Naive thymus-derived CD8-positive, alpha-beta T cell (primary cell): ENCODE measurements around the gene SLC13A3. TPM values are rescaled to one million over a fixed set of nuclear protein-coding genes. Genes with fewer than 3 reads are reported as not detected.
A peak's percentile ranks its signal among the peaks of the same experiment; 100 is the strongest.

Source experiments
- ATAC-seq, 2 donors: fragments of 150-1000 bp; cut with Tn5 transposase in 1 of 2; sonication (Bioruptor Pico), chemical (Tn5 transposase) in 1 of 2; 1 replicate in 1 of 2; 2 replicates in 1 of 2; pipeline ENCODE4 v1.10.0; 2021; ENCODE audit warnings: mild to moderate bottlenecking in 2 of 2, moderate library complexity in 2 of 2
- POLR2A ChIA-PET: fragments of 350-600 bp; sonication (Branson Sonifier 250); formaldehyde crosslinking; loops from one replicate; lab custom pipeline; 2021; ENCODE audit warnings: antibody characterized with exemption; lab: Charles Lee
- DNase-seq, 10 donors: peaks; one replicate each; pipeline versions ENCODE4 v3.0.0 to v3.0.0-alpha.2; 2020 to 2022
- H3K27ac Mint-ChIP-seq, 10 donors: one replicate each; pipeline ENCODE4 v1.8.0; 2020 to 2022; ENCODE audit warnings: mild to moderate bottlenecking in 10 of 10, mixed read lengths in 10 of 10, moderate library complexity in 4 of 10, inconsistent platforms in 1 of 10
- H3K27me3 Mint-ChIP-seq, 5 donors: one replicate each; pipeline ENCODE4 v1.8.0; 2021 to 2022; ENCODE audit warnings: mixed read lengths in 5 of 5
- H3K36me3 Mint-ChIP-seq, 3 donors: one replicate each; pipeline ENCODE4 v1.8.0; 2020 to 2022; ENCODE audit warnings: mixed read lengths in 3 of 3, mild to moderate bottlenecking in 2 of 3, inconsistent platforms in 1 of 3
- H3K4me1 Mint-ChIP-seq, 4 donors: one replicate each; pipeline ENCODE4 v1.8.0; 2021 to 2022; ENCODE audit warnings: mixed read lengths in 4 of 4
- H3K4me3 Mint-ChIP-seq, 10 donors: one replicate each; pipeline ENCODE4 v1.8.0; 2020 to 2022; ENCODE audit warnings: mild to moderate bottlenecking in 10 of 10, mixed read lengths in 10 of 10, moderate library complexity in 6 of 10, inconsistent platforms in 1 of 10
- H3K9me3 Mint-ChIP-seq, 9 donors: one replicate each; pipeline ENCODE4 v1.8.0; 2020 to 2022; ENCODE audit warnings: mixed read lengths in 9 of 9, mild to moderate bottlenecking in 3 of 9, inconsistent platforms in 1 of 9, moderate library complexity in 1 of 9
- polyA plus RNA-seq, 3 donors: library from polyadenylated mRNA; unstranded; fragments of 300-500 nt; fragmentation: Illumina TruSeq; gene quantifications; one replicate each; pipeline ENCODE4 v1.2.3, GENCODE V29; 2021
- total RNA-seq, 8 experiments: library from RNA in 2 of 8; stranded (reverse) in 2 of 8; gene quantifications; one replicate each; pipeline ENCODE4 v1.2.3 and lab custom pipeline; 2021 to 2026

Gene SLC13A3
- total and polyA plus RNA-seq, 5 experiments from 2014 or later, result 0.31 TPM; not detected in 4

DNA sequence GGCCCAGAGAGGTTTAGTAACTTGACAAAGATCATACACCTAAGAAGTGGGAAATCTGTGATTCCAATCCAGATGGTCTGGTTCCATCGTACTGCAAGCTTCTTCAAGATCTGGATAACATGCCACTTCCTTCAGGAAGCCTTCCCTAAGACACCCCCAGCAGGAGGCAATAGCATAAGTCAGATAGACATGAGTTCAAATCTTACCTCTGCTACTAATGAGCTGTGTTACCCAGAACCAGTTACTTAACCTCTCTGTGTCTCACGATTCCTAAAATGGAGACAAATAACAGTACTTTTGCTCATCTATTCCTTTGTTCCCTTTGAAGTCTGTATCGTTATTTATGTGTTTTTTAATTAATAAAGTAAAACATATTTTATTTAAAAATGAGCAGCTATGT is 78.5 kb downstream of the SLC13A3 start:
- Mint-ChIP-seq H3K9me3 (no peaks in the 10 kb centered on the region), H3K27me3 (peaks cover 2 to 10% (median 3%) of the 10 kb centered on the region in 5 donors), H3K27ac (no peak overlapping the region), H3K4me1 (no peaks in the 10 kb centered on the region), H3K36me3 (no peaks in the 10 kb centered on the region), H3K4me3 (no peak overlapping the region)
- no peak for DNase-seq
- ATAC-seq, result no peak
- POLR2A ChIA-PET, result no interaction called here

DNA sequence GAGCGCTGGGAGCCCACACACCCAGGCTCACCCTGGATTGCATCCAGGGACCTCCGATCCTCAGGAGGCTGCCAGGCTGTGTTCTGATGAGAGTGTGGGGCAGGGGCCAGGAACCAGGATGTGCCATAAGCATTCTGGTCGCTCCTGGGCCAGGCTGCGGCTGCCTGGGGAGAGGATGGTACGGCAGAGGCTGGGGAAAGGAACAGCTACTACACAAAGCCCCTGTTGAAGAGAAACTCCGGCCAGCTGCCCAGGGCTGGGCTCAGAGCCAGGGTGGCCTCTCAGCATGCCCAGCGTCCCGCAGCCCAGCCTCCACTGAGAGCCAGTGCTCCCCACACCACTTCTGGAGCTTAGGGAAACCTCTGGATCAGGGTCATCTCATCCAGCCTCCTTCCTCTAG is 79.1 kb downstream of the SLC13A3 start:
- Mint-ChIP-seq H3K4me3 (no peak overlapping the region), H3K27ac (no peak overlapping the region), H3K27me3 (peaks cover 7 to 13% (median 9%) of the 10 kb centered on the region in 5 donors), H3K4me1 (no peaks in the 10 kb centered on the region), H3K36me3 (no peaks in the 10 kb centered on the region), H3K9me3 (no peaks in the 10 kb centered on the region)
- DNase-seq (no peak), ATAC-seq (no peak)
- POLR2A ChIA-PET, result no interaction called here

DNA sequence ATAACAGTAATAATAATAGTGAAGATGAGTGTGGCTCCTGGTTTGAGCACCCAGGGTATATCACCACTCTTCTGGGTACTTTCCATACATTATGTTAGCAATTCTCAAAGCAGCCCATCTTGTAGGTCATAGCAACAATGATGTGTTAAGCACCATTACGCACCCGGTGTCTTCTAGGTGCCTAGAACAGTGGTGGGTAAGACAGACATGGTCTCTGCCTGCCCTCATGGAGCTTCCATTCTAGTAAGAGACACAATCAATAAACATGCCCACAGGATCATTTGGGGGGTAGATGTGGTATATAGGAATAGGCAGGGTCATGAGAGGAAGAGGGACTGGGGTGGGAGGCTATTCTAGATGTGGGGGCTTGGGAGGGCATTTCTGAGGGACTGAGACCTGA is 79.8 kb downstream of the SLC13A3 start:
- no peaks in the 10 kb centered on the region for H3K4me1 Mint-ChIP-seq
- H3K27me3 Mint-ChIP-seq, result peaks cover 7 to 13% (median 10%) of the 10 kb centered on the region in 5 donors
- no peak overlapping the region for H3K4me3 Mint-ChIP-seq
- no peak overlapping the region for H3K27ac Mint-ChIP-seq
- H3K9me3 Mint-ChIP-seq, result no peaks in the 10 kb centered on the region
- DNase-seq, result no peak
- POLR2A ChIA-PET, result no interaction called here
- H3K36me3 Mint-ChIP-seq, result no peaks in the 10 kb centered on the region
- no peak for ATAC-seq

DNA sequence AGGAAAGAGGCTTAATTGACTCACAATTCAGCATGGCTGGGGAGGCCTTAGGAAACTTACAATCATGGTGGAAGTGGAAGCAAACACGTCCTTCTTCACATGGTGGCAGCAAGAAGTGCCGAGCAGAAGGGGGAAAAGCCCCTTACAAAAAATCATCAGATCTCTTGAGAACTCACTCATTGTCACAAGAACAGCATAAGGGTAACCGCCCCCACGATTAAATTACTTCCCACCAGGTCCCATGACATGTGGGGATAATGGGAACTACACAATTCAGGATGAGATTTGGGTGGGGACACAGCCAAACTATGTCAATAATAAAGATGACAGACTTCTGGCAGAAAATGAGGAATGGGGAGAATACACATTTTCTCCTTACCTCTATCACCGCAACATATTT is 80.3 kb downstream of the SLC13A3 start:
- POLR2A ChIA-PET, result no interaction called here
- Mint-ChIP-seq H3K27me3 (peaks cover 7 to 17% (median 10%) of the 10 kb centered on the region in 5 donors), H3K4me3 (no peak overlapping the region), H3K9me3 (no peaks in the 10 kb centered on the region), H3K27ac (no peak overlapping the region), H3K4me1 (no peaks in the 10 kb centered on the region), H3K36me3 (no peaks in the 10 kb centered on the region)
- no peak for DNase-seq
- no peak for ATAC-seq

DNA sequence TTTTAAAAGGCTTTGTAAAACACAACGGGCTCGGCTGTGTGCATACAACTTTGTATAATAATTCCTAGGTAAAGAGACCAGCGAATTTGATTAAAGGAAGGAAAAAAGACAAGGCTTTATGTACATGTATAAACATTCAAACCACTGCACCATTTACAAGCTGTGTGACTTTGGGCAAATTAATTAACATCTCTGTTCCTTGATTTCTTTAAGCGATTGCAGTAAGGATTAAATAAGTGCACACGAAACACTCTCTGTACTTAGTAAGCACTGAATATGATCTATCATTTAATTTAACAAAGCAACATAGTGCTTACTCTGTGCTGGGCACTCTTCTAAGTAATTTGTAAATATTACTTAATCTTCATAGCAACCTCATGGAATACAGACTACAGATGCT is 81.3 kb downstream of the SLC13A3 start:
- H3K36me3 Mint-ChIP-seq, result no peaks in the 10 kb centered on the region
- H3K4me3 Mint-ChIP-seq, result no peak overlapping the region
- DNase-seq, result no peak
- H3K27me3 Mint-ChIP-seq, result peaks cover 9 to 24% (median 15%) of the 10 kb centered on the region in 5 donors
- ATAC-seq, result no peak
- H3K9me3 Mint-ChIP-seq, result no peaks in the 10 kb centered on the region
- POLR2A ChIA-PET, result no interaction called here
- H3K27ac Mint-ChIP-seq, result no peak overlapping the region
- no peaks in the 10 kb centered on the region for H3K4me1 Mint-ChIP-seq

DNA sequence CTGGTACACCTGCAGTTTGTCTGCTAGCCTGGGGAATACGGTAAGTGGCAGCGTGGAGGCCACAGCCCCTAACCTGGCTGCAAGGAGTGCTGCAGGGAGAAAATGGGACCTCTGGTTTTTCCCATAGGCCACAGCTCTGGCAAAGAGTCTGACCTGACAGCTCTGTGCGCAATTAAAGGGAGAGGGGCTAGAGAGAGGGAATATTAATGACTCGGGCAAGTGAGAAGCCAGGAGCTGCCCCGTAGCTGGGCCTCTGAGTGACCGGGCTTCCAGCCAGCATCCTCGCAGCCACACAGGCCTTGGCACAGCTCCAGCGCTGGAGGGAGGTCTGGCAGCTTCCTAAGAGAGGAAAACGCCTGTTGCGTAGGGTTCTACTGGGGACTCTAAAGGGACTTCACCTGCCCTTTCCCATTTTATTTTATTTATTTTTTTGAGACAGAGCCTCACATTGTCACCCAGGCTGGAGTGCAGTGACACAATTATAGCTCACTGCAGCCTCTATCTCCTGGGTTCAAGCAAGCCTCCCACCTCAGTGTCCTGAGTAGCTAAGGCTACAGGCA is 82.6 kb downstream of the SLC13A3 start:
- DNase-seq, result no peak
- peaks cover 9 to 23% (median 13%) of the 10 kb centered on the region in 5 donors for H3K27me3 Mint-ChIP-seq
- no peak overlapping the region for H3K27ac Mint-ChIP-seq
- POLR2A ChIA-PET, result no interaction called here
- ATAC-seq, result no peak
- H3K9me3 Mint-ChIP-seq, result no peaks in the 10 kb centered on the region
- no peaks in the 10 kb centered on the region for H3K4me1 Mint-ChIP-seq
- no peaks in the 10 kb centered on the region for H3K36me3 Mint-ChIP-seq
- H3K4me3 Mint-ChIP-seq, result no peak overlapping the region

DNA sequence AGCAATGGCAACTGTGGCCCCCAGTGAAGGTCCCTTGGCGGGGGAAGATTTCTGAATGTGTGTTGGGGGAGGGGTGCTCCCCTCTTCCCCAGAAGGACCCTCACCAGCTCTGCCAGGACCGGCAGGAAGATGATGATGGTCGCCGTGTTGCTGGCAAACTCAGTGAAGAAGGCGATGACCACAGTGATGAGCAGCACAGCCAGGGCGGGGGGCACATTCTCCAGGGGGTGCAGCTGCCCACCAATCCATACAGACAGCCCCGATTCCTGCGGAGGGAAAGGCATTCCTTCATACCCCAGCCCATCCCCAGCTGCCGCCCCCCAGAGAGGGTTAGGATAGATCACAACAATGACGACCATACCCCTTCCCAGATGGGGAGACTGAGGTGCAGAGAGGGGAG is 85.1 kb downstream of the SLC13A3 start:
- Mint-ChIP-seq H3K36me3 (no peaks in the 10 kb centered on the region), H3K4me1 (no peaks in the 10 kb centered on the region), H3K9me3 (no peaks in the 10 kb centered on the region), H3K4me3 (no peak overlapping the region), H3K27ac (no peak overlapping the region), H3K27me3 (peaks cover 7 to 23% (median 10%) of the 10 kb centered on the region in 5 donors)
- DNase-seq (no peak), ATAC-seq (no peak)
- POLR2A ChIA-PET, result no interaction called here

DNA sequence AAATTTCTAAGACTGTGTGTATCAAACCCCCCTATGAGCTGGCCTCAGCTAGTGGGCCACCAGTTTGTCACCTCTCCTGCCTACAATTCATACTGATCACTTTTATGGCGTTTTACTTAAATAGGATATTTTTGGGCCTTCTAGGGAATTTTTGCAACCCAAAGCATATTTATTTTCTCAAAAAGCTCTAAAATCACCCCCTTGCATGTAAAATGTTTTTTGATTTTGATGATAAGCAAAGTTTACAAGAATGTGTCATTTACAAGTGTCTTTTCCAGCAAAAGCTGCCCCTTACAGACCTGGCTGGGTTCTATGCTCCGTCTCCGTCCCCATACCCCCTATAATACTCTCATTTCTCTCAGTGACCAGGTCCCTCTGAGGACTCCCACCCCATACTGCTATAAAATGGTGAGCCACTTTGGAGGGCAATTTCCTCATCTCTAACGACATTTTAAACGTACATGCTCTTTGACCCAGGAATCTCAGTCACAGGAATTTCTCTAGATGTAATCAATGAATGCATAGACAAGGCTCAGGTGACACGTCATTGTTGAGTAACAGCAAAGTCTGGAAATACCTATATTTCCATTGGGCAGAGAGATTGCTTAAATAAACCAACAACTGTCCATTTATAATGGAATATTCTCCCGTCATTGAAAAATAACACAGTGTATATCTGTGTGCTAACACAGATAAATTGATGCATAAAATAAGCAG is 86.9 kb downstream of the SLC13A3 start:
- Mint-ChIP-seq H3K36me3 (no peaks in the 10 kb centered on the region), H3K4me1 (no peaks in the 10 kb centered on the region), H3K9me3 (no peaks in the 10 kb centered on the region), H3K27me3 (peaks cover 7 to 23% (median 10%) of the 10 kb centered on the region in 5 donors), H3K4me3 (no peak overlapping the region), H3K27ac (no peak overlapping the region)
- no peak for DNase-seq
- ATAC-seq, result no peak
- POLR2A ChIA-PET, result no interaction called here

DNA sequence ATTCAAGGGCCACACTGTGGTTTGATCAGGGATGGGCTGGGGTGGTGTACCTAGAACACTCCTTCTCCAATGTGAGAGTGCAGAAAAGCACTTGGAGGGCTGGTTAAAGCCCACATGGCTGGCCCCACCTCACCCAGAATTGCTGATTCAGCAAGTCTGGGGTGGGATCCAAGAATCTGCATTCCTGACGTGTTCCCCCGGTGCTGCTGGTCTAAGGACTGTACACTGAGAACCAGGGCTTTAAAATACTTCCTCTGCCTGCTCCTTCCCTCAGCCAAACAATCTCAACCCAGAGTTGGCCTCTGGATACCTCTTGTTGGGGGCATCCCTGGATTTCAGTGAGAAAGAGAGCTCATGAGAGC is 87.4 kb downstream of the SLC13A3 start:
- Mint-ChIP-seq H3K27ac (no peak overlapping the region), H3K4me3 (no peak overlapping the region), H3K36me3 (no peaks in the 10 kb centered on the region), H3K4me1 (no peaks in the 10 kb centered on the region), H3K9me3 (no peaks in the 10 kb centered on the region), H3K27me3 (peaks cover 7 to 23% (median 10%) of the 10 kb centered on the region in 5 donors)
- ATAC-seq, result no peak
- POLR2A ChIA-PET, result no interaction called here
- no peak for DNase-seq

DNA sequence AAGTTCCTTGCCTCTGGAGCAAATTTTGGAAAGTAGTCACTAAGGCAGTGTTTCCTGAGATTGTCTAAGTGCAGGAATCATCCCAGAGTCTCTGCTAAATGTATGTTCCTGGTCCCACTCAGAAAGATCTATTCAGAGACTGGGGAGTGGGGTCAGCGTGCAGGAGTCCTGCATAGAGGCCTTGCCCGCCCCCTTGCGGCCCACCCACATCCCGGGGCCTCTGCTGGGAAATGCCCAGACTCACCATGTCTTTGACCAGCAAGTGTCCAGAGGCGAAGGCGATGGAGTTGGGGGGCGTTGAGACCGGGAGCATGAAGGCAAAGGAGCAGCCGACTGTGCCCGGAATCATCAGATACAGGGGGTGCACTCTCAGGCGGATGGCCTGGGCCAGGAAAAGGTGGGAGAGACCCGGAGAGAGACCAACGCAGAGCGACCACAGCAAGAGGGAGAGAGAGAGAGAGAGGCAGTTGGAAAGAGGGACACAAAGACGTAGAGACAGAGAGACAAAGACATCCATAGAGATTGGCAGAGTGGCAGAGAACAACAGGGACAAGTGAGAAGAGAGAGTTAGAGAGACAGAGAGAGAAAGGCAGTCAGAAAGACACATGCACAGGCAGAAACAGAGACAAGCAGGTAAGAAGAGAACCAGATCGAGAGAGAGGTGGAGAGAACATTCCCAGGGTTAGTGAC is 87.9 kb downstream of the SLC13A3 start:
- Mint-ChIP-seq H3K36me3 (no peaks in the 10 kb centered on the region), H3K27me3 (peaks cover 7 to 19% (median 10%) of the 10 kb centered on the region in 5 donors), H3K4me1 (no peaks in the 10 kb centered on the region), H3K4me3 (no peak overlapping the region), H3K27ac (no peak overlapping the region), H3K9me3 (no peaks in the 10 kb centered on the region)
- POLR2A ChIA-PET, result no interaction called here
- DNase-seq (no peak), ATAC-seq (no peak)

DNA sequence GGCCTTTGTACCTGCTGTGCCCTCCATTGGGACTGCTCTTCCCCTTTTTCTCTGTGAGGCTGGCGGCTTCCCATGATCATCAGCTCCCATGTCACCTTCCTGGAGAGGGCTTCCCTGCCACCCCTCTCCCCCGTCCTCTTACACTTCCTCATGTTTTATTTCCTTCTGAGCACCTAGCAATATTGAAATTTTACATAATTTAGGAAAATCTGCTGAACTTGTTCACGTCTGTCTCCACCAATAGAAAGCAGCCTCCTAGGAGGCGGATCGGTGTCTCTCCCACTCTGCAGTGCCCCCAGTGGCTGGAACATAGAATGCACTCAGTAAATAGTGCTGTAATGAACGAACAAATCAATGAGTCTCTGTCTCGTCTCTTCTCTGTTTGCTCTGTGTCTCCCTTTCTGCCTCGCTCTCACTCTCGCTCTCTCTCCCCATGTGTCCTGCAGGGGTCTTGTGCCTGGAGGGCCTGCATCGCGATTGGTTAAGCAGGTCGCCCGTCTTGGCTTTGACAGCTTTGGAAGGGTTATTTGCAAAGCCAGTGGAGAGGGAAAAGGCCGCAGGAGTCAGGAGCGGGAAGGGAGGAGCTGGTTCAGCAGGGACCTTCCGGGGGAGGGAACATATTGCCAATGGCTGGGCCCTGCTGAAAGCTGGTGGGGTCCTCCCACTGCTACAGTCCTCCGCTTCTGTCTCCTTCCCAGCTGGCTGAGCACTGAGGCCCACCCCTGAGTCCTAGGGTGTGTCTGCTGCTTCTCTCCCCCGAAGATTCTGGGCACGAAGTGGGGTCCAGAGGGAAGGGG is 88.7 kb downstream of the SLC13A3 start:
- POLR2A ChIA-PET, result no interaction called here
- Mint-ChIP-seq H3K27me3 (peaks cover 5 to 16% (median 7%) of the 10 kb centered on the region in 5 donors), H3K4me1 (no peaks in the 10 kb centered on the region), H3K4me3 (no peak overlapping the region), H3K27ac (no peak overlapping the region), H3K36me3 (no peaks in the 10 kb centered on the region), H3K9me3 (no peaks in the 10 kb centered on the region)
- ATAC-seq (peak; percentile 52 to 70), DNase-seq (peak; percentile 13 to 70 (median 33))

DNA sequence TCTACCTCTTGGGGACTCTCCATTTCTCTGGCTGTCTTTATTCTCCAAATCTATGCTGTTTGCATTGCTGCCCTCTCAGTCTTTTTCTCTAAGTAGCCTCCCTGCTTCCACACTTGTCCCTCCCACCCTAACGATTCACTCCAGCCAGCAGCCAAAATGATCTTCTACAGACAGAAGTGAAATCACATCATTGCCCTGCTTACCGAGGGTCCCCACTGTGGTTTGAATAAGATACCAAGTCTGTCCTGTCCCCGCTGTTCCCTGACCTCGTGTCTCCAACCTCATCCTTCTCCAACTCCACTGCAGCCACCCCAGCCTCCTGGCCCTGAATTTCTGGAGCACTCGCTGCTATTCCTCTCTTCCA is 89.3 kb downstream of the SLC13A3 start:
- ATAC-seq, result no peak
- Mint-ChIP-seq H3K9me3 (no peaks in the 10 kb centered on the region), H3K4me1 (no peaks in the 10 kb centered on the region), H3K36me3 (no peaks in the 10 kb centered on the region), H3K4me3 (no peak overlapping the region), H3K27ac (no peak overlapping the region), H3K27me3 (peaks cover 0 to 13% (median 6%) of the 10 kb centered on the region in 5 donors)
- POLR2A ChIA-PET, result no interaction called here
- DNase-seq, result no peak
